Memory B cell (primary cell): Measurements from ENCODE around the gene GALNT8.

Source experiments
- ATAC-seq: fragments of 150-1000 bp; cut with Tn5 transposase; 2 replicates; pipeline ENCODE4 v1.10.0; 2021; ENCODE audit warnings: low read depth, mild to moderate bottlenecking, moderate library complexity
- DNase-seq, 2 donors: peaks; one replicate each; pipeline ENCODE4 v3.0.0; 2022; ENCODE audit warnings: low spot score in 2 of 2
- H3K27ac Mint-ChIP-seq: one replicate; pipeline ENCODE4 v1.8.0; 2022; ENCODE audit warnings: mild to moderate bottlenecking, moderate library complexity, mixed read lengths
- H3K27me3 Mint-ChIP-seq: one replicate; pipeline ENCODE4 v1.8.0; 2022; ENCODE audit warnings: mixed read lengths
- H3K36me3 Mint-ChIP-seq: one replicate; pipeline ENCODE4 v1.8.0; 2022; ENCODE audit warnings: mild to moderate bottlenecking, mixed read lengths
- H3K4me1 Mint-ChIP-seq: one replicate; pipeline ENCODE4 v1.8.0; 2022; ENCODE audit warnings: mixed read lengths
- H3K4me3 Mint-ChIP-seq: one replicate; pipeline ENCODE4 v1.8.0; 2022; ENCODE audit warnings: mild to moderate bottlenecking, moderate library complexity, mixed read lengths
- H3K9me3 Mint-ChIP-seq: one replicate; pipeline ENCODE4 v1.8.0; 2022; ENCODE audit warnings: mixed read lengths

Gene GALNT8, protein sequence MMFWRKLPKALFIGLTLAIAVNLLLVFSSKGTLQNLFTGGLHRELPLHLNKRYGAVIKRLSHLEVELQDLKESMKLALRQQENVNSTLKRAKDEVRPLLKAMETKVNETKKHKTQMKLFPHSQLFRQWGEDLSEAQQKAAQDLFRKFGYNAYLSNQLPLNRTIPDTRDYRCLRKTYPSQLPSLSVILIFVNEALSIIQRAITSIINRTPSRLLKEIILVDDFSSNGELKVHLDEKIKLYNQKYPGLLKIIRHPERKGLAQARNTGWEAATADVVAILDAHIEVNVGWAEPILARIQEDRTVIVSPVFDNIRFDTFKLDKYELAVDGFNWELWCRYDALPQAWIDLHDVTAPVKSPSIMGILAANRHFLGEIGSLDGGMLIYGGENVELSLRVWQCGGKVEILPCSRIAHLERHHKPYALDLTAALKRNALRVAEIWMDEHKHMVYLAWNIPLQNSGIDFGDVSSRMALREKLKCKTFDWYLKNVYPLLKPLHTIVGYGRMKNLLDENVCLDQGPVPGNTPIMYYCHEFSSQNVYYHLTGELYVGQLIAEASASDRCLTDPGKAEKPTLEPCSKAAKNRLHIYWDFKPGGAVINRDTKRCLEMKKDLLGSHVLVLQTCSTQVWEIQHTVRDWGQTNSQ

GRCh38 chr12:4719821-4720636 is at the start of gene GALNT8:
Gene GALNT8, plus strand, starts transcription at chr12:4720400. Its CDS starts 278 bp downstream, at chr12:4720678.
- Mint-ChIP-seq H3K36me3 (no peaks in the 10 kb centered on the region), H3K27me3 (peaks cover 20% of the 10 kb centered on the region), H3K9me3 (no peaks in the 10 kb centered on the region), H3K4me1 (peaks cover 5% of the 10 kb centered on the region), H3K27ac (no peak within 1 kb of the TSS), H3K4me3 (no peak within 1 kb of the TSS)
- no peak for ATAC-seq
- DNase-seq, result no peak

DNA sequence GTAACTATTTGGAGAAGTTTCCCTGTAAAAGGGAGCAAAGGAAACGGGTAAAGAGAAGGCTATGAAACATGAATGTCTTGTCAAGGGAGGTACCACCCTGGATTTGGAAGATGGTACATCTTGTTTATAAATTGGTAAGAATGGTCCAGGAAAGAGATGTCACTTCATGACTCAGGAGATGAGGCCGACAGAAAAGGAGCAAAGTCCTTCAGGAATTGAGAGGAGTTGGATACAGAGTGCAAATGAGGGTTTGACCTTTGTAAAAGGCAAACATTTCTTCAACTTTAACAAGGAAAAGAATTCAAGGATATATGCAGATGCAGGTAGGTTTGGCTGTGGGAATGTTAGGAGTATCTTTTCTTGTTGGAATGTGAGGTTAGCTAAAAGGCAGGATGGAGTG is 40.5 kb upstream of the GALNT8 start:
- no peak for DNase-seq
- ATAC-seq, result no peak
- peaks cover 31% of the 10 kb centered on the region for H3K36me3 Mint-ChIP-seq
- H3K4me1 Mint-ChIP-seq, result no peaks in the 10 kb centered on the region
- H3K4me3 Mint-ChIP-seq, result no peak overlapping the region
- peak overlapping the region; percentile 29 for H3K27ac Mint-ChIP-seq
- no peaks in the 10 kb centered on the region for H3K9me3 Mint-ChIP-seq
- no peaks in the 10 kb centered on the region for H3K27me3 Mint-ChIP-seq

- Mint-ChIP-seq H3K36me3 (peaks cover 37% of the 10 kb centered on the region), H3K4me1 (no peaks in the 10 kb centered on the region), H3K27ac (no peak overlapping the region), H3K27me3 (no peaks in the 10 kb centered on the region), H3K4me3 (no peak overlapping the region), H3K9me3 (no peaks in the 10 kb centered on the region)
- no peak for DNase-seq
- no peak for ATAC-seq
Measured at GRCh38 chr12:4681732-4682131, 38.5 kb upstream of the GALNT8 start.

GRCh38 chr12:4685317-4685716 is 34.9 kb upstream of the GALNT8 start:
- Mint-ChIP-seq H3K4me3 (no peak overlapping the region), H3K4me1 (no peaks in the 10 kb centered on the region), H3K27me3 (no peaks in the 10 kb centered on the region), H3K27ac (no peak overlapping the region), H3K36me3 (peaks cover 45% of the 10 kb centered on the region), H3K9me3 (no peaks in the 10 kb centered on the region)
- ATAC-seq, result no peak
- no peak for DNase-seq

DNA sequence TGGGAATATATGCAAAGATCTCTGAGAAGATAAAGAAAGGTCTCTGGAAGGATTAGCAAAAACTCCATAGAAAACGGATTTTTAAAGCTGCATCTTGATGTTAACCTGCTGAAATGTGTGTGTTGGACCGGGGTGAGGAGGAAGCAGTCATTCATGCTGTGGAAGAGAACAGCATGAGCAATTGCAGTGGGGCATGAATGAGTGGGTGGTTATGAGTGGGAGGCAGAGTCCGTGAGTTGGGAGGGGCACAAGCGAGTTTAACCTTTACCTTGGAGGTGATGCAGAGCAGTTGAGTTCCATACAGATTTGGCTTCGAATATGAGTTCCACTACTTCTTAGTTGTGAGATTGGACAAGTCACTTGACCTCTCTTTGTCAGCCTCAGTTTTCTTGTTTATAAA is 29.4 kb upstream of the GALNT8 start:
- Mint-ChIP-seq H3K4me1 (no peaks in the 10 kb centered on the region), H3K4me3 (no peak overlapping the region), H3K9me3 (peaks cover 2% of the 10 kb centered on the region), H3K27ac (no peak overlapping the region), H3K27me3 (no peaks in the 10 kb centered on the region), H3K36me3 (peaks cover 30% of the 10 kb centered on the region)
- ATAC-seq (no peak), DNase-seq (no peak)

- no peaks in the 10 kb centered on the region for H3K27me3 Mint-ChIP-seq
- no peaks in the 10 kb centered on the region for H3K4me1 Mint-ChIP-seq
- peaks cover 11% of the 10 kb centered on the region for H3K36me3 Mint-ChIP-seq
- H3K9me3 Mint-ChIP-seq, result no peaks in the 10 kb centered on the region
- no peak for ATAC-seq
- DNase-seq, result no peak
- no peak overlapping the region for H3K4me3 Mint-ChIP-seq
- no peak overlapping the region for H3K27ac Mint-ChIP-seq
Measured at GRCh38 chr12:4700621-4701026, 19.6 kb upstream of the GALNT8 start.

GRCh38 chr12:4701395-4702190 is 18.6 kb upstream of the GALNT8 start:
- Mint-ChIP-seq H3K27me3 (no peaks in the 10 kb centered on the region), H3K27ac (no peak overlapping the region), H3K36me3 (peaks cover 8% of the 10 kb centered on the region), H3K9me3 (no peaks in the 10 kb centered on the region), H3K4me1 (no peaks in the 10 kb centered on the region), H3K4me3 (no peak overlapping the region)
- no peak for DNase-seq
- ATAC-seq, result no peak

DNA sequence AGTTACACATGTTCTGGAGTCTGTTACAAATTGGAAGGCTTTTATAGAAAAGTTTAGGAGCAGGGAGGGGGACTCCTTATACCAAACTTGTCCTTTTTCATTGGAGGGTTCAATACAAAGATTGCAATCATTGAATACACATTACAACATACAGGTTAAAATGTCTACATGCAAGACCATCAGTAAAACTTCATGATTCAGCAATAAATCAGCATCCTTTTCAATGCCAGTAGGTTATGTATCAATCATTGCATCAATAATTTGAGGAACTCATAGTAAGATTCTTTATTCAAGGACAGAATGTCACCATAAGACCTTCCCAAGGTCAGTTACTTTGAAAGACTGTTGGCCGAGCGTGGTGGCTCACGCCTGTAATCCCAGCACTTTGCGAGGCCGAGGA is 16.5 kb upstream of the GALNT8 start:
- H3K4me1 Mint-ChIP-seq, result no peaks in the 10 kb centered on the region
- no peak for ATAC-seq

GRCh38 chr12:4705824-4706223 is 14.4 kb upstream of the GALNT8 start:
- Mint-ChIP-seq H3K4me1 (no peaks in the 10 kb centered on the region), H3K36me3 (peaks cover under 1% of the 10 kb centered on the region), H3K27me3 (no peaks in the 10 kb centered on the region), H3K9me3 (no peaks in the 10 kb centered on the region), H3K4me3 (no peak overlapping the region), H3K27ac (no peak overlapping the region)
- no peak for DNase-seq
- ATAC-seq, result no peak

More for the DNA sequence above, 16.5 kb upstream of the GALNT8 start:
- Mint-ChIP-seq H3K27ac (no peak overlapping the region), H3K9me3 (no peaks in the 10 kb centered on the region), H3K27me3 (no peaks in the 10 kb centered on the region), H3K4me3 (no peak overlapping the region), H3K36me3 (peaks cover 7% of the 10 kb centered on the region)
- no peak for DNase-seq

GRCh38 chr12:4707306-4707705 is 12.9 kb upstream of the GALNT8 start:
- Mint-ChIP-seq H3K4me1 (no peaks in the 10 kb centered on the region), H3K36me3 (no peaks in the 10 kb centered on the region), H3K27ac (no peak overlapping the region), H3K27me3 (peaks cover 1% of the 10 kb centered on the region), H3K4me3 (no peak overlapping the region), H3K9me3 (peaks cover 3% of the 10 kb centered on the region)
- no peak for ATAC-seq
- no peak for DNase-seq

GRCh38 chr12:4710113-4710512 is 10.1 kb upstream of the GALNT8 start:
- no peak for ATAC-seq
- Mint-ChIP-seq H3K27me3 (peaks cover 1% of the 10 kb centered on the region), H3K4me3 (no peak overlapping the region), H3K4me1 (no peaks in the 10 kb centered on the region), H3K27ac (no peak overlapping the region), H3K9me3 (peaks cover 3% of the 10 kb centered on the region), H3K36me3 (no peaks in the 10 kb centered on the region)
- no peak for DNase-seq

GRCh38 chr12:4714879-4715278 is 5.3 kb upstream of the GALNT8 start:
- H3K4me1 Mint-ChIP-seq, result no peaks in the 10 kb centered on the region
- H3K27ac Mint-ChIP-seq, result no peak overlapping the region
- no peaks in the 10 kb centered on the region for H3K36me3 Mint-ChIP-seq
- H3K4me3 Mint-ChIP-seq, result no peak overlapping the region
- no peak for ATAC-seq
- DNase-seq, result no peak
- peaks cover 3% of the 10 kb centered on the region for H3K9me3 Mint-ChIP-seq
- H3K27me3 Mint-ChIP-seq, result peaks cover 7% of the 10 kb centered on the region

DNA sequence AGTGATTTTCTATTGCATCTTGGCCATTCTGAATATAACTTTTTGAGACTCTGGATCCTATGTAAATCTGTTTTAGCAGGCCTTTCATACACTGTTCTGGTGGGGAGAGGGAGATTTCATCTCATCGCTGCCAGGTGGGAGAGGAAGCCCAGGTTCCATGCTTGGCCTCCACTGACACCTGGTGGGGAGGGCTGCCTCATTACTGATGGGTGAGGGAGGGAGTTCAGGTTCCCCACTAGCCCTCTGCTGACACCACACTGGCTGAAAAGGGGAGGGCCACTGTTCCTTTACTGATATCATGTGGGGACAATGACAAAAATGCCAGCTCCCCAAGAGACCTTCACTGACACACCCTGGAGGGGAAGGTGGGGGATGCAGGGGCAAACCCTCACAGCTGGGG is 2.4 kb upstream of the GALNT8 start:
- H3K27ac Mint-ChIP-seq, result no peak overlapping the region
- ATAC-seq, result no peak
- no peak overlapping the region for H3K4me3 Mint-ChIP-seq
- H3K36me3 Mint-ChIP-seq, result no peaks in the 10 kb centered on the region
- H3K27me3 Mint-ChIP-seq, result peaks cover 20% of the 10 kb centered on the region
- no peaks in the 10 kb centered on the region for H3K9me3 Mint-ChIP-seq
- DNase-seq, result no peak
- H3K4me1 Mint-ChIP-seq, result peaks cover 5% of the 10 kb centered on the region
